ENCODE results near the gene PLA2G4E. TPM values are rescaled to one million over a fixed set of nuclear protein-coding genes. Genes with fewer than 3 reads are reported as not detected.

PLA2G4E gene
- total and polyA plus RNA-seq, 2 experiments from 2014 or later: not detected

DNA sequence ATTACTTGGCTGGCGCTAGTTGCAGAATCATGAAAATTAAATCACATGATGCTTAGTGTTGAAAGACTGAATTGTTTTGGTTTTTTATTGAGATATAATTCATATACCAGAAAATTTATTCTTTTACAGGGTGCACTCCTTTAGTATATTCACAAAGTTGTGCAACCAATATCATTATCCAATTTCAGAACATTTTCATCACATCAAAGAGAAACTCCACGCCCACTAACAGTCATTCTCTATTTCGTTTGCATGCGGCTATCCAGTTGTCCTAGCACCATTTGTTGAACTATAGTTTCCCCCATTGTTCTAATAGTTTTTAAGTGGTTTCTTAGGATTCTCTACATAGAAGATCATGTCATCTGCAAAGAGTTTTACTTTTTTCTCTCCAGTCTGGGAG, 52.1 kb downstream of the PLA2G4E start:
- Mint-ChIP-seq H3K27ac (no peak overlapping the region), H3K36me3 (ENCODE audit: low read depth) (peaks cover 5% of the 10 kb centered on the region; the same call in 2 of the 3 replicates), H3K27me3 (ENCODE audit: insufficient read depth, low read depth, poor library complexity) (peaks cover 2% of the 10 kb centered on the region), H3K9me3 (no peaks in the 10 kb centered on the region), H3K4me1 (peaks cover 30% of the 10 kb centered on the region), H3K4me3 (no peak overlapping the region)
- ATAC-seq (no peak), DNase-seq (ENCODE audit: low spot score) (no peak)
- no peak overlapping the region for H3K4me2 ChIP-seq
- H3K4me1 ChIP-seq (ENCODE audit: insufficient read depth): peaks cover 18% of the 10 kb centered on the region
- peaks cover 34% of the 10 kb centered on the region for H4K20me1 ChIP-seq (replicated peaks; ENCODE audit: insufficient read depth)
- TF ChIP-seq POLR2AphosphoS5 (IDR thresholded peaks at IDR 0.05; ENCODE audit: low read depth): no peak
- no peak for TF ChIP-seq JUNB (IDR thresholded peaks at IDR 0.05; ENCODE audit: unreplicated experiment)
- TF ChIP-seq, protein P1, sequence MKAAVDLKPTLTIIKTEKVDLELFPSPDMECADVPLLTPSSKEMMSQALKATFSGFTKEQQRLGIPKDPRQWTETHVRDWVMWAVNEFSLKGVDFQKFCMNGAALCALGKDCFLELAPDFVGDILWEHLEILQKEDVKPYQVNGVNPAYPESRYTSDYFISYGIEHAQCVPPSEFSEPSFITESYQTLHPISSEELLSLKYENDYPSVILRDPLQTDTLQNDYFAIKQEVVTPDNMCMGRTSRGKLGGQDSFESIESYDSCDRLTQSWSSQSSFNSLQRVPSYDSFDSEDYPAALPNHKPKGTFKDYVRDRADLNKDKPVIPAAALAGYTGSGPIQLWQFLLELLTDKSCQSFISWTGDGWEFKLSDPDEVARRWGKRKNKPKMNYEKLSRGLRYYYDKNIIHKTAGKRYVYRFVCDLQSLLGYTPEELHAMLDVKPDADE (IDR thresholded peaks at IDR 0.05): no peak
- TF ChIP-seq, protein P2, sequence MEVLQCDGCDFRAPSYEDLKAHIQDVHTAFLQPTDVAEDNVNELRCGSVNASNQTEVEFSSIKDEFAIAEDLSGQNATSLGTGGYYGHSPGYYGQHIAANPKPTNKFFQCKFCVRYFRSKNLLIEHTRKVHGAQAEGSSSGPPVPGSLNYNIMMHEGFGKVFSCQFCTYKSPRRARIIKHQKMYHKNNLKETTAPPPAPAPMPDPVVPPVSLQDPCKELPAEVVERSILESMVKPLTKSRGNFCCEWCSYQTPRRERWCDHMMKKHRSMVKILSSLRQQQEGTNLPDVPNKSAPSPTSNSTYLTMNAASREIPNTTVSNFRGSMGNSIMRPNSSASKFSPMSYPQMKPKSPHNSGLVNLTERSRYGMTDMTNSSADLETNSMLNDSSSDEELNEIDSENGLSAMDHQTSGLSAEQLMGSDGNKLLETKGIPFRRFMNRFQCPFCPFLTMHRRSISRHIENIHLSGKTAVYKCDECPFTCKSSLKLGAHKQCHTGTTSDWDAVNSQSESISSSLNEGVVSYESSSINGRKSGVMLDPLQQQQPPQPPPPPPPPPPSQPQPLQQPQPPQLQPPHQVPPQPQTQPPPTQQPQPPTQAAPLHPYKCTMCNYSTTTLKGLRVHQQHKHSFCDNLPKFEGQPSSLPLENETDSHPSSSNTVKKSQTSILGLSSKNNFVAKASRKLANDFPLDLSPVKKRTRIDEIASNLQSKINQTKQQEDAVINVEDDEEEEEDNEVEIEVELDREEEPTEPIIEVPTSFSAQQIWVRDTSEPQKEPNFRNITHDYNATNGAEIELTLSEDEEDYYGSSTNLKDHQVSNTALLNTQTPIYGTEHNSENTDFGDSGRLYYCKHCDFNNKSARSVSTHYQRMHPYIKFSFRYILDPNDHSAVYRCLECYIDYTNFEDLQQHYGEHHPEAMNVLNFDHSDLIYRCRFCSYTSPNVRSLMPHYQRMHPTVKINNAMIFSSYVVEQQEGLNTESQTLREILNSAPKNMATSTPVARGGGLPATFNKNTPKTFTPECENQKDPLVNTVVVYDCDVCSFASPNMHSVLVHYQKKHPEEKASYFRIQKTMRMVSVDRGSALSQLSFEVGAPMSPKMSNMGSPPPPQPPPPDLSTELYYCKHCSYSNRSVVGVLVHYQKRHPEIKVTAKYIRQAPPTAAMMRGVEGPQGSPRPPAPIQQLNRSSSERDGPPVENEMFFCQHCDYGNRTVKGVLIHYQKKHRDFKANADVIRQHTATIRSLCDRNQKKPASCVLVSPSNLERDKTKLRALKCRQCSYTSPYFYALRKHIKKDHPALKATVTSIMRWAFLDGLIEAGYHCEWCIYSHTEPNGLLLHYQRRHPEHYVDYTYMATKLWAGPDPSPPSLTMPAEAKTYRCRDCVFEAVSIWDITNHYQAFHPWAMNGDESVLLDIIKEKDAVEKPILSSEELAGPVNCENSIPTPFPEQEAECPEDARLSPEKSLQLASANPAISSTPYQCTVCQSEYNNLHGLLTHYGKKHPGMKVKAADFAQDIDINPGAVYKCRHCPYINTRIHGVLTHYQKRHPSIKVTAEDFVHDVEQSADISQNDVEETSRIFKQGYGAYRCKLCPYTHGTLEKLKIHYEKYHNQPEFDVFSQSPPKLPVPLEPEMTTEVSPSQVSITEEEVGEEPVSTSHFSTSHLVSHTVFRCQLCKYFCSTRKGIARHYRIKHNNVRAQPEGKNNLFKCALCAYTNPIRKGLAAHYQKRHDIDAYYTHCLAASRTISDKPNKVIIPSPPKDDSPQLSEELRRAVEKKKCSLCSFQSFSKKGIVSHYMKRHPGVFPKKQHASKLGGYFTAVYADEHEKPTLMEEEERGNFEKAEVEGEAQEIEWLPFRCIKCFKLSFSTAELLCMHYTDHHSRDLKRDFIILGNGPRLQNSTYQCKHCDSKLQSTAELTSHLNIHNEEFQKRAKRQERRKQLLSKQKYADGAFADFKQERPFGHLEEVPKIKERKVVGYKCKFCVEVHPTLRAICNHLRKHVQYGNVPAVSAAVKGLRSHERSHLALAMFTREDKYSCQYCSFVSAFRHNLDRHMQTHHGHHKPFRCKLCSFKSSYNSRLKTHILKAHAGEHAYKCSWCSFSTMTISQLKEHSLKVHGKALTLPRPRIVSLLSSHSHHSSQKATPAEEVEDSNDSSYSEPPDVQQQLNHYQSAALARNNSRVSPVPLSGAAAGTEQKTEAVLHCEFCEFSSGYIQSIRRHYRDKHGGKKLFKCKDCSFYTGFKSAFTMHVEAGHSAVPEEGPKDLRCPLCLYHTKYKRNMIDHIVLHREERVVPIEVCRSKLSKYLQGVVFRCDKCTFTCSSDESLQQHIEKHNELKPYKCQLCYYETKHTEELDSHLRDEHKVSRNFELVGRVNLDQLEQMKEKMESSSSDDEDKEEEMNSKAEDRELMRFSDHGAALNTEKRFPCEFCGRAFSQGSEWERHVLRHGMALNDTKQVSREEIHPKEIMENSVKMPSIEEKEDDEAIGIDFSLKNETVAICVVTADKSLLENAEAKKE (CRISPR knock-in tag; IDR thresholded peaks at IDR 0.05): no peak
- TF ChIP-seq, protein P3, sequence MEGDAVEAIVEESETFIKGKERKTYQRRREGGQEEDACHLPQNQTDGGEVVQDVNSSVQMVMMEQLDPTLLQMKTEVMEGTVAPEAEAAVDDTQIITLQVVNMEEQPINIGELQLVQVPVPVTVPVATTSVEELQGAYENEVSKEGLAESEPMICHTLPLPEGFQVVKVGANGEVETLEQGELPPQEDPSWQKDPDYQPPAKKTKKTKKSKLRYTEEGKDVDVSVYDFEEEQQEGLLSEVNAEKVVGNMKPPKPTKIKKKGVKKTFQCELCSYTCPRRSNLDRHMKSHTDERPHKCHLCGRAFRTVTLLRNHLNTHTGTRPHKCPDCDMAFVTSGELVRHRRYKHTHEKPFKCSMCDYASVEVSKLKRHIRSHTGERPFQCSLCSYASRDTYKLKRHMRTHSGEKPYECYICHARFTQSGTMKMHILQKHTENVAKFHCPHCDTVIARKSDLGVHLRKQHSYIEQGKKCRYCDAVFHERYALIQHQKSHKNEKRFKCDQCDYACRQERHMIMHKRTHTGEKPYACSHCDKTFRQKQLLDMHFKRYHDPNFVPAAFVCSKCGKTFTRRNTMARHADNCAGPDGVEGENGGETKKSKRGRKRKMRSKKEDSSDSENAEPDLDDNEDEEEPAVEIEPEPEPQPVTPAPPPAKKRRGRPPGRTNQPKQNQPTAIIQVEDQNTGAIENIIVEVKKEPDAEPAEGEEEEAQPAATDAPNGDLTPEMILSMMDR (conservative IDR thresholded peaks at IDR 0.05; ENCODE audit: low read depth in 2 of 2): no peak
- no peak for TF ChIP-seq CREB1 (CRISPR knock-in tag; IDR thresholded peaks at IDR 0.05; ENCODE audit: low read depth)
- no peak for TF ChIP-seq EZH2phosphoT487 (IDR thresholded peaks at IDR 0.05; ENCODE audit: unreplicated experiment)
- TF ChIP-seq STAT1 (IDR thresholded peaks at IDR 0.05; ENCODE audit: unreplicated experiment): no peak
- no peak for TF ChIP-seq NANOG (IDR thresholded peaks at IDR 0.05; ENCODE audit: borderline replicate concordance)
- TF ChIP-seq ZNF114 (CRISPR knock-in tag; IDR thresholded peaks at IDR 0.05): no peak
- no peak for TF ChIP-seq EZH2 (IDR thresholded peaks at IDR 0.05; ENCODE audit: low read depth, unreplicated experiment)
- TF ChIP-seq ZNF331 (CRISPR knock-in tag; IDR thresholded peaks at IDR 0.05; ENCODE audit: low read depth): no peak
- TF ChIP-seq, protein P4, sequence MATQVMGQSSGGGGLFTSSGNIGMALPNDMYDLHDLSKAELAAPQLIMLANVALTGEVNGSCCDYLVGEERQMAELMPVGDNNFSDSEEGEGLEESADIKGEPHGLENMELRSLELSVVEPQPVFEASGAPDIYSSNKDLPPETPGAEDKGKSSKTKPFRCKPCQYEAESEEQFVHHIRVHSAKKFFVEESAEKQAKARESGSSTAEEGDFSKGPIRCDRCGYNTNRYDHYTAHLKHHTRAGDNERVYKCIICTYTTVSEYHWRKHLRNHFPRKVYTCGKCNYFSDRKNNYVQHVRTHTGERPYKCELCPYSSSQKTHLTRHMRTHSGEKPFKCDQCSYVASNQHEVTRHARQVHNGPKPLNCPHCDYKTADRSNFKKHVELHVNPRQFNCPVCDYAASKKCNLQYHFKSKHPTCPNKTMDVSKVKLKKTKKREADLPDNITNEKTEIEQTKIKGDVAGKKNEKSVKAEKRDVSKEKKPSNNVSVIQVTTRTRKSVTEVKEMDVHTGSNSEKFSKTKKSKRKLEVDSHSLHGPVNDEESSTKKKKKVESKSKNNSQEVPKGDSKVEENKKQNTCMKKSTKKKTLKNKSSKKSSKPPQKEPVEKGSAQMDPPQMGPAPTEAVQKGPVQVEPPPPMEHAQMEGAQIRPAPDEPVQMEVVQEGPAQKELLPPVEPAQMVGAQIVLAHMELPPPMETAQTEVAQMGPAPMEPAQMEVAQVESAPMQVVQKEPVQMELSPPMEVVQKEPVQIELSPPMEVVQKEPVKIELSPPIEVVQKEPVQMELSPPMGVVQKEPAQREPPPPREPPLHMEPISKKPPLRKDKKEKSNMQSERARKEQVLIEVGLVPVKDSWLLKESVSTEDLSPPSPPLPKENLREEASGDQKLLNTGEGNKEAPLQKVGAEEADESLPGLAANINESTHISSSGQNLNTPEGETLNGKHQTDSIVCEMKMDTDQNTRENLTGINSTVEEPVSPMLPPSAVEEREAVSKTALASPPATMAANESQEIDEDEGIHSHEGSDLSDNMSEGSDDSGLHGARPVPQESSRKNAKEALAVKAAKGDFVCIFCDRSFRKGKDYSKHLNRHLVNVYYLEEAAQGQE (IDR thresholded peaks at IDR 0.05; ENCODE audit: unreplicated experiment): no peak
- H3K9me2 ChIP-seq (ENCODE audit: insufficient read depth): no peaks in the 10 kb centered on the region
- H2AFZ ChIP-seq: no peak overlapping the region
- no peak overlapping the region for H3K27ac ChIP-seq (ENCODE audit: low read depth)
- no peak overlapping the region for H3K4me3 ChIP-seq
- no peaks in the 10 kb centered on the region for H3F3A ChIP-seq (replicated peaks; ENCODE audit: low read depth)
- H3K36me3 ChIP-seq (ENCODE audit: insufficient read depth): no peaks in the 10 kb centered on the region
- peaks cover 73% of the 10 kb centered on the region for H3K79me2 ChIP-seq (replicated peaks; ENCODE audit: insufficient read depth)
- H3K27me3 ChIP-seq (ENCODE audit: insufficient read depth): no peaks in the 10 kb centered on the region
